SJSA1 (cell line): ENCODE data around the gene UNCX. TPM values are rescaled to one million over a fixed set of nuclear protein-coding genes. Genes with fewer than 3 reads are reported as not detected.
"Not testable (repeated sequence)": the region's sequence is repeated elsewhere in the genome, so short reads cannot be mapped to it uniquely, and the experiment has no call there.

Experiments
- DNase-seq, 2 experiments: peaks; one replicate each; pipeline ENCODE4 v3.0.0-alpha.2; 2015 to 2020; ENCODE audit warnings: low spot score in 2 of 2, low read depth in 1 of 2
- H3K27ac ChIP-seq: fragments of 250-450 bp; sonication (Bioruptor Pico); 2 replicates; pipeline ENCODE4 v1.5.1; 2020; ENCODE audit warnings: mild to moderate bottlenecking, moderate library complexity
- H3K27me3 ChIP-seq: fragments of 250-450 bp; sonication (Bioruptor Pico); replicated peaks from 2 replicates; pipeline ENCODE4 v1.5.1; 2020; ENCODE audit warnings: mild to moderate bottlenecking, moderate library complexity
- H3K36me3 ChIP-seq: fragments of 250-450 bp; sonication (Bioruptor Pico); 2 replicates; pipeline ENCODE4 v1.5.1; 2020; ENCODE audit warnings: mild to moderate bottlenecking
- H3K4me1 ChIP-seq: fragments of 250-450 bp; sonication (Bioruptor Pico); replicated peaks from 2 replicates; pipeline ENCODE4 v1.6.1; 2021; ENCODE audit warnings: mild to moderate bottlenecking
- H3K4me3 ChIP-seq: fragments of 250-450 bp; sonication (Bioruptor Pico); 2 replicates; pipeline ENCODE4 v1.5.1; 2020; ENCODE audit warnings: mild to moderate bottlenecking
- H3K9me3 ChIP-seq: fragments of 250-450 bp; sonication (Bioruptor Pico); replicated peaks from 2 replicates; pipeline ENCODE4 v1.5.1; 2020; ENCODE audit warnings: mild to moderate bottlenecking
- total RNA-seq: library from RNA; depleted of rRNA; stranded (reverse); fragments of >200 nt; shearing (Covaris generic); gene quantifications from 2 replicates; pipeline ENCODE4 v1.2.3, GENCODE V29; 2014

Gene UNCX
- total RNA-seq, 1 experiment from 2014 or later = not detected

GRCh38 chr7:1257221-1257620 lies 24.5 kb downstream of the UNCX start:
- peaks cover 79% of the 10 kb centered on the region for H3K27me3 ChIP-seq
- no peaks in the 10 kb centered on the region for H3K9me3 ChIP-seq
- no peak for DNase-seq
- H3K36me3 ChIP-seq = no peaks in the 10 kb centered on the region
- no peak overlapping the region for H3K4me3 ChIP-seq
- H3K27ac ChIP-seq = no peak overlapping the region
- no peaks in the 10 kb centered on the region for H3K4me1 ChIP-seq

- Histone ChIP-seq H3K4me1 (no peaks in the 10 kb centered on the region), H3K27me3 (peaks cover 80% of the 10 kb centered on the region), H3K9me3 (no peaks in the 10 kb centered on the region), H3K36me3 (no peaks in the 10 kb centered on the region), H3K27ac (no peak overlapping the region), H3K4me3 (no peak overlapping the region)
- no peak for DNase-seq
Measured at GRCh38 chr7:1257863-1258262, 25.2 kb downstream of the UNCX start.

DNA sequence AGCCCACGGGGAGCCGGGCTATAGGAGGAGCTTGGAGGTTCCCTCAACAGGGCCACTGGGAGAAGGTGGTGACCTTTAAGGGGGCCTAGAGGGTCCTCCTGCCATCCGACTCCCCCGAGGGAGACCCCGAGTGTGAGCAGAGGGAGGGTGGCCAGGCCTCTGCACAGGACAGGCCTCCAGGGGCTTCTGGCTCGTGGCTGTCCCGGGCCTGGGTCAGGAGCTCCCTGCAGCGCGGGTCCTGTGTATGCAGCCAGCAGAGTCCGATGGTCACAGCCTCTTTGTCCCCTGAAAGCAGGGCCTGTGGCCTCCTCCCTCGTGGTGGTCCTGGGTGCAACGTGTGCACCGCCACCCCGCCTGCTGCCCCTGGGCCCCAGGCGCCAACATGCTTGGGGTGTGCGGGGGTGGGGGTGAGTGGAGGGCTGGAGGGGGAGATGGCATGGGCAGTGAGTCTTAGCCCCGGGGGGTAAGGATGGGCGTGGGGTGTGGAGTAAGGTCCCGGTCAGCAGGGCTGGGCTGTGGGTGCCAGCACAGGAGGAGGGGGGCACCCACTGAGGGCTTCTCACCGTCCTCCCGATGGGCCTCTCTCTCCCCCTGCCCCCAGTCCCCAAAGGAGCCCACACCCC lies 27.1 kb downstream of the UNCX start:
- no peaks in the 10 kb centered on the region for H3K9me3 ChIP-seq
- no peak overlapping the region for H3K27ac ChIP-seq
- H3K4me1 ChIP-seq = no peaks in the 10 kb centered on the region
- peaks cover 80% of the 10 kb centered on the region for H3K27me3 ChIP-seq
- no peak for DNase-seq
- no peak overlapping the region for H3K4me3 ChIP-seq
- no peaks in the 10 kb centered on the region for H3K36me3 ChIP-seq

- peaks cover 82% of the 10 kb centered on the region for H3K27me3 ChIP-seq
- no peak overlapping the region for H3K4me3 ChIP-seq
- no peaks in the 10 kb centered on the region for H3K36me3 ChIP-seq
- no peaks in the 10 kb centered on the region for H3K9me3 ChIP-seq
- DNase-seq = no peak
- no peaks in the 10 kb centered on the region for H3K4me1 ChIP-seq
- no peak overlapping the region for H3K27ac ChIP-seq
Measured at GRCh38 chr7:1260244-1260635, 27.6 kb downstream of the UNCX start.

DNA sequence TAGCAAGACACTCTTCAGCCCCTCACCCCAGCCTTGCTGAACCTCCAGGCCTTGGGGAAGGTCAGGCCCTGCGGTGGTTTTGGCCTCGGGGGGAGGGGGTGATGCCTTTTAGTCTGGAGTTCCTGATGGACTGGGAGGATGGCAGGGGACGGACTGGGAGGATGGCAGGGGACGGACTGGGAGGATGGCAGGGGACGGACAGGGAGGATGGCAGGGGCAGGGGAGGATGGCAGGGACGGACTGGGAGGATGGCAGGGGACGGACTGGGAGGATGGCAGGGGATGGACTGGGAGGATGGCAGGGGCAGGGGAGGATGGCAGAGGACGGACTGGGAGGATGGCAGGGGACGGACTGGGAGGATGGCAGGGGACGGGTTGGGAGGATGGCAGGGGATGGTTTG lies 28.4 kb downstream of the UNCX start:
- not testable (repeated sequence) for DNase-seq, H3K27ac ChIP-seq, H3K4me3 ChIP-seq, H3K9me3 ChIP-seq, H3K36me3 ChIP-seq, H3K4me1 ChIP-seq
- peaks cover 74% of the 10 kb centered on the region for H3K27me3 ChIP-seq

DNA sequence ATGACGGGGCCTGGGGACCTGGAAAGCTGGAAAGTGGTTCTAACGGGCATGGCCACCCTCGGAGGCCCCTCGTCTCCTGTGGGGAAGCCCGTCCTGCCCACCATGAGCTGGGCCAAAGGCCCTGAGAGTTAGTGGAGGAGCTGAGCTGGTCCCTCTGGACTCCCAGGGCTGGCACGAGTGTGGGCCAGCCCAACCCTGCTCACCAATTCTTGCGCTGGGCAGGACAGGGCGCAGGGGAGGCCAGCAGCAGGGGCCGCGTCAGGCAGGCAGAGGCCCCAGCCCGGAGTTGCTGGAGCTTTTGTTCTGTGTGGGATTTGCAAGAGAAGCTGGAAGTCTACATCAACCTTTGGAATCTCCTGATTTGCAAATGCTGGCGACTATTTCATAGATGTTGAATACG lies 29.8 kb downstream of the UNCX start:
- Histone ChIP-seq H3K9me3 (no peaks in the 10 kb centered on the region), H3K4me3 (no peak overlapping the region), H3K27me3 (peaks cover 66% of the 10 kb centered on the region), H3K27ac (no peak overlapping the region), H3K36me3 (no peaks in the 10 kb centered on the region), H3K4me1 (no peaks in the 10 kb centered on the region)
- DNase-seq = no peak

GRCh38 chr7:1263391-1263951 lies 30.8 kb downstream of the UNCX start:
- Histone ChIP-seq H3K9me3 (no peaks in the 10 kb centered on the region), H3K4me1 (no peaks in the 10 kb centered on the region), H3K4me3 (no peak overlapping the region), H3K36me3 (no peaks in the 10 kb centered on the region), H3K27ac (no peak overlapping the region), H3K27me3 (peaks cover 70% of the 10 kb centered on the region)
- no peak for DNase-seq

DNA sequence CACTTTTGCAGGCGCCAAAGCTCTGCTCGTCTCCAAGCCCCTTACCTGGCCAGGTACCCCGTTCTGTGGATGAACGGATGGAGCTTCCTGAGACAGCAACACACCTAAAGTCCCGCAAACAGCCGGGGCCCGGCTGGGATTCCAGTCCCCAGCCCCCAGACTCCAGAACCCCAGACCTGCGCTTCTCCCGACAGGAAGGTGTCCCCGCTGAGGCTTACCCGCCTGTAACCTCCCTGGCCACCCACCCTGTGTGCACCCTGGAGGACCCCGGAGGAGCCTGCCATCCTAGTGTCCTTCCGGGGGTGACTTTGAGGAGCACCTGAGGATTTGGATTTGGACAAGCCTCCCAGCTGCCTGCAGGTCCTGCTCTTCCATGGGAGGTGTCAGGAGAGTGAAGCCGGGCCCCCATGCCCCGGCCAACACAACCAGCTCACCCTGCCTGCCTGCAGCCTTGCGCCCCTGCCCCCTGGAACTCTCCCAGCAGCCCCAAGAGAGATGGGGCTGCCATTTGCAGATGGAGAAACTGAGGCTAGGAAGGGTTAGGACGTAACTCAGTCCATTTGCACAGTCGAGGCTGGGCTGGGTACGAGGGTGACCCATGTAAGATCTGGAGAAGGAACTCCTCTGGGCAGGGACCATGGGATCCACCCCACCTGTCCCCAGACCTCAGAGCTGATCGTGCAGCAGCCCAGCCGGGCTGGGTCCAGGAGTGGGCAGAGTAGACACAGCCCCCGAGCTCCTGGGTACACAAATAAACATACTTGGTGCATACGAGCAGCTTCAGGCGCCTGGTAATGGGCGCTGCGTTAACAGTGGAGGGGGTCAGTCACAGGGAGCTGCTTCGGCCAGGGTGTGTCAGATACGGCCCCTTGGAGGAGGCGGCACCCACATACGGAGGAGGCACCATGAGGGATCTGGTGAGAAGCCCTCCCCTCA lies 31.9 kb downstream of the UNCX start:
- Histone ChIP-seq H3K36me3 (no peaks in the 10 kb centered on the region), H3K27me3 (peaks cover 70% of the 10 kb centered on the region), H3K27ac (no peak overlapping the region), H3K4me1 (no peaks in the 10 kb centered on the region), H3K4me3 (no peak overlapping the region), H3K9me3 (no peaks in the 10 kb centered on the region)
- DNase-seq = no peak

GRCh38 chr7:1267016-1267900 lies 34.6 kb downstream of the UNCX start:
- Histone ChIP-seq H3K4me3 (no peak overlapping the region), H3K9me3 (no peaks in the 10 kb centered on the region), H3K36me3 (no peaks in the 10 kb centered on the region), H3K4me1 (no peaks in the 10 kb centered on the region), H3K27ac (no peak overlapping the region), H3K27me3 (peaks cover 67% of the 10 kb centered on the region)
- DNase-seq = no peak

- DNase-seq = no peak
- H3K4me3 ChIP-seq = no peak overlapping the region
- H3K27me3 ChIP-seq = peaks cover 57% of the 10 kb centered on the region
- H3K4me1 ChIP-seq = no peaks in the 10 kb centered on the region
- no peaks in the 10 kb centered on the region for H3K36me3 ChIP-seq
- no peak overlapping the region for H3K27ac ChIP-seq
- no peaks in the 10 kb centered on the region for H3K9me3 ChIP-seq
Measured at GRCh38 chr7:1268076-1268815, 35.6 kb downstream of the UNCX start.

GRCh38 chr7:1268866-1269265 lies 36.2 kb downstream of the UNCX start:
- no peak overlapping the region for H3K4me3 ChIP-seq
- H3K27me3 ChIP-seq = peaks cover 51% of the 10 kb centered on the region
- no peaks in the 10 kb centered on the region for H3K9me3 ChIP-seq
- no peaks in the 10 kb centered on the region for H3K36me3 ChIP-seq
- DNase-seq = no peak
- H3K27ac ChIP-seq = no peak overlapping the region
- no peaks in the 10 kb centered on the region for H3K4me1 ChIP-seq

DNA sequence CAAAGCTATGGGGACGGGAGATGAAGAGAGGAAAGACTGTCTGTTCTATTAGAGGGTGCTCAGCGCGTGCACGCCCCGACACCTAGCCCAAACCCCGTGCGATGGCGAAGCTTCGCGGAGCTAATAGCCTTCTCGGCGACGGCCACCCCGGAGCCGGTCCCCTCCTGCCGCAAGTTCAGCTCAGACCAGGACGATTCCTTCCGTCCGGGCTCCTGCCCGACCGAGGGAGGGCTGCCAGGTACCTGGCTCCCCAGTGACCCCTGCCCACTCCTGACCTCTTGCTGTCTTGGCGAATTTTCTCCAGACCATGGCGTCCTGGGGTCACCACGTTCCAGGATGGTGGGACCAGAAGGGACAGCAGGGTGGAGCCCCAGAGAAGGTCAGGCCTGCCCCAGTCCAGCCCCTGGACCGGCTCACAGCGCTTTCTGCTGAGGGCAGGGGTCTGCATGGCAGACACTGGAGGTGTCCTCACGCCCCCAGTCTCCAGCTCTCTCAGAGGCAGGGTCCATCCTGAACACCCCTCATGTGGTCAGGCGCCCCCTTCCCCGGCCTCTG lies 36.7 kb downstream of the UNCX start:
- no peaks in the 10 kb centered on the region for H3K4me1 ChIP-seq
- H3K27ac ChIP-seq = no peak overlapping the region
- DNase-seq = no peak
- H3K4me3 ChIP-seq = no peak overlapping the region
- H3K36me3 ChIP-seq = no peaks in the 10 kb centered on the region
- H3K9me3 ChIP-seq = no peaks in the 10 kb centered on the region
- peaks cover 46% of the 10 kb centered on the region for H3K27me3 ChIP-seq

DNA sequence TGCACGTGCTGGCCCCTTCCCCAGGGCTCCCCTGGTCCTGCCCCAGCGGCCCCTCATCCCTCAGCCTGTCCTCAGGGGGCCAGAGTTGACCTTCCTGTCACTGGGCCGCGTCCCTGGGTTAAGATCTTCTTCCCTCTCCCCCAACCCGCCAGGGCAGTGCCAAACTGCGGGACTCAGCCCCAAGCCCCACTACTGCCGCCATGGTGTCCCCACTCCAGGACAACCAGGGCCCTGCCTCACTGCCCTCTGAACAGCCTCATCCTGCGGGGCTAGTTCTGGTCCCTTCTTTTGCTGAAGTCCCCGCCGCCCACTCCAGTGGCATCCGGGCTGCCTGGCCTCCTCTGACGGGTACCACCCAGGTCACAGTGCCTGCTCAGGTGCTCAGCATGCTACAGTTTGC lies 37.5 kb downstream of the UNCX start:
- H3K4me3 ChIP-seq = no peak overlapping the region
- H3K27ac ChIP-seq = no peak overlapping the region
- no peaks in the 10 kb centered on the region for H3K9me3 ChIP-seq
- peaks cover 38% of the 10 kb centered on the region for H3K27me3 ChIP-seq
- no peak for DNase-seq
- no peaks in the 10 kb centered on the region for H3K4me1 ChIP-seq
- H3K36me3 ChIP-seq = no peaks in the 10 kb centered on the region
